NCI-H748 (cell line): ENCODE measurements around the gene RB1.
"Not testable (repeated sequence)": the region's sequence is repeated elsewhere in the genome, so short reads cannot be mapped to it uniquely, and the experiment has no call there.

Experiments
- DNase-seq: peaks from one replicate; lab custom pipeline; 2025; ENCODE audit not compliant: unreplicated experiment; lab: John Stamatoyannopoulos, UW

RB1 gene

DNA sequence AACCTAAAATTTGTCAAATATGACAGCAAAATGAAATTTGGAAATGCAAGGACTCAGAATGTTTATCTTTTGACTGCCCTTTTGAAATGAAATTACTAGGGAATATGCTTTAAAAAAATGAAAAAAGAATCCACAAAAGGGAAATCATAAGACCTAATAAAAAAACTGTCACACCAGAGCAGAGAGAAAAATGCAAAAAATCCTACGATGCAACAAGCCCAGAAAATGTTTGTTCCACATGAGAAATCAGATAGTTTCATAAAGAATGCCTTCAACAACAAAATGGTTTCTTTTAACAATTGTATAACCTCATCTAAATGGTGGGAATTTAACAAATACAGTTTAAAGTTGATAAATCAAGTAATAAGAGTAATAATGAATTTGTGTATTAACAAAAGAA lies 101.4 kb downstream of the RB1 start:
- DNase-seq: no peak

DNA sequence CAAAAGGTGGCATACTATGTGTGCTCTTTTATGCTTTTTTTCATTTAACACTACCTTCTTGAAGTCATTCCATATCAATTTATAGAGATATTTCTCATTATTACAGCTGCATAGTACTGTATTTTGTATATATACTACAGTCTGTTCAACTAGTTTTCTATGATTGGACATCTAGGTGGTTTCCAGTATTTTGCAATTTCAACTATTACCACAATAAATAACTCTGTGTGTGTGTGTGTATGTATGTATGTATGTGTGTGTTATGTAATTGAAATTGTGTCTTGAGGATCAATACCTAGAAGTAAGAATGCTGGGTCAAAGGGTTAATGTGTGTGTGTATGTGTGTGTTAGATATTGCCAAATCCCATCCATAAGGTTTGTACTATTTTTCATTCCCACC lies 102.3 kb downstream of the RB1 start:
- no peak for DNase-seq

DNA sequence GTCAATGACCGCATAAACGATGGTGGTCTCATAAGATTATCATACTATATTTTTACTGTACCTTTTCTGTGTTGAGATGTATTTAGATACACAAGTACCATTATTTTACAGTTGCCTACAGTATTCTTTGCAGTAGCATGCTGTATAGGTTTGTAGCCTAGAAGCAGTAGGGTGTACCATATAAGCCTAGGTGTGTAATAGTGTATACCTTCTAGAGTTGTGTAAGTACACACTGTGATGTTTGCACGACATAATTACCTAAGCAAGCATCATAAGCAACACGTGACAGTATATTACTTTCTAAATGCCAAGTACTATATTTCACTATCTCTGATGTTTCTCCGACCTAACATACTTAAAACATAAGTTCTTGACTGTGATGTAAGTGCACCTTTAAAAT lies 106.6 kb downstream of the RB1 start:
- DNase-seq: no peak

DNA sequence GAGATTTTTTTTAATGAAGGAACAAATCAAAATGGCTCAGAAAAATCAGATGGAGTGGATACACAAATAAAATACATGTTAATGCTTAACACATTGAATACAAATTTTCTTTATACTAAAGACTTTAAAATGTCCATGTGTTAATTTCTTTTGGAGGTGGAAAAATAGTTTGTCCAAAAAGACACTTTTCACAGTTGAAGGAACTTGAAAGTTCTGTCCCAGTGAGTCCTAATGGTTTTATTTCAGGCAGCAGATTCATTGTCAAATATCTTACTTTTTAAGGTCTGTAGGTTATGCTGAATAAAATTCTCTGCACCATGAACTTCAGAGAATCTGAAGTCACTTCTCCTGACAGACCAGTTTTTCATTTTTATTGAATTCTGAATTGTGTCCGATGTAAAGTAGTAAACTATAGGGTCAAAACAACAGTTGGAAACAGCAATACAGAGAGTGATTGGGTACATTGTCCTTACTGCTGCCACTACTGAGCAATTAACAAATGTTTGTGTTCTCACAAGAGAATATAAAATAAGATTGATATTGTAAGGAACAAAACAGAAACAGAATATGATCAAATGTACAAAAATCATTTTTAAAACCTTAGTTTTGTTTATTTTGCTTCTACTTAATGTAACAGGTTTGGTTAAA lies 107.7 kb downstream of the RB1 start:
- DNase-seq: no peak

DNA sequence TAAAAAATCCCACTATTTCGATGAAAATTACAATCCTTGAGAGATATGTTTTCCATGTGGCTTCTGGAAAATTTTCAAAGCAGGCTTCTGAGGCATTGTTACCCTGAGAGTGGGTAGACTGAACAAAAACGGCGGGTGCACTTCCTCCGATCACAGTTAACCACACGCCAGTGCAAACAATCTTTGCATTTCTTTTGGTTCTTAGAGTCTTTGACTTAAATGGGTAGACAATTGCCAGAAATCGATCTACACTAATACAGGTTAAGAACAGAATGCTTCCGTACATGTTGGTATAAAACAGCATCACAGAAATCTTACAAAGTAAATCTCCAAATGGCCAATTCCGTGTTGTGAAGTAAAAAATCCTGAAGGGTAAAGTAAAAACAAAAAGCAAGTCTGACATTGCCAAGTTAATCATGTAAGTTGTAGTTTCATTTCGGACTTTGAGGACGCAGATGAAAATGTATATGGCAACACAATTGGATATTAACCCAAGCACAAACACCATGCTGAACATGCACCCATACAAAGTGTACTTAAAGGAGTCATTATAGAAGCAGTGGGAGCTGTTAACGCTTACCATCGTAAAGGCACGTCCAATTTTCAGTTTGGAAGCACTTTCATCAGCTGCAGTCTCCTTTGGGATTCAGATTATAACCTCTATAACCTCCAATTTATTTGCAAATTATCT lies 108.4 kb downstream of the RB1 start:
- DNase-seq: no peak

DNA sequence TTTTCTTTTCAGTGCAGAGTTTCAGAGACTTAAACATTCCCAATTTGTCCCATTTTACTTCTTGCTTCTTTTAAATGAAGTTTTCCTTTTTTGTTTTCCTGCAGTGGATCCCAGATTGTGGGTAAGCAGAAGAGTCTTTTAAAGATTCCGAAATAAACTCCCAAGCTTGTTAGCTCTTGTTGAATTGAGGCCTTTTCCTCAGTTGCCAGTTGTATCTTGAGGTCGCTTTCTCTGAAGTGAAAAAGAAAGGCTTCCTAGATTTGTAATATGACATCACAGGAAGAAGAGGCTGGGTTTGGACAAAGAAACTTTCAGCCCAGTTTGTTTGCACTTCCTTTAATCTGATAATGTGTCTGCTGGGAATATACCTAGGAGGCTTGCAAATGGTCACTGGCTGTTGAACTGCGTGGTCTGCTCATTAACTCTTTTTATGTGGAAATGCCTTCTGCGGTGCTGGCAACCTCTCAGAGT lies 109.4 kb downstream of the RB1 start, which contains the start of gene LPAR6:
Gene LPAR6, minus strand, starts transcription at position 233 of the 471 bp plus-strand sequence. CDS start 690 bp downstream, outside the sequence.
- DNase-seq: peak; percentile 8

DNA sequence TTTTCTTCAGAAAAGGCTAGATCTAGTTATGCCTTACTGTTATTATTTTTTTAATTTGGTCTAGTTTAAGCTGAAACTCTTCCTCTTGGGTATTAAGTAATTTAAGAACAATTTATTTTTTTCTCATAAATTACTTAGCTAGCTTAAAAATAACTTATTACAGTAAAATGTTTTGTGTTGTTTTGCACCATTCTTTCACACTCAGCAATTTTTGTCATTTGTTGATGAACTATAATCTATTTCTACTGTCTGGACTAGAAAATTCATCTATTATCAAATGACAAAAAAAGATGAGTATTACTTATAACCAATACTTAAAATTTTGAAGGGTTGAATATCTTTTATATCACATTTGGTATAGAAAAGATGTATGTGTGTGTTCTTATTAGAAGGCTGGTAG lies 111.0 kb downstream of the RB1 start:
- no peak for DNase-seq

DNA sequence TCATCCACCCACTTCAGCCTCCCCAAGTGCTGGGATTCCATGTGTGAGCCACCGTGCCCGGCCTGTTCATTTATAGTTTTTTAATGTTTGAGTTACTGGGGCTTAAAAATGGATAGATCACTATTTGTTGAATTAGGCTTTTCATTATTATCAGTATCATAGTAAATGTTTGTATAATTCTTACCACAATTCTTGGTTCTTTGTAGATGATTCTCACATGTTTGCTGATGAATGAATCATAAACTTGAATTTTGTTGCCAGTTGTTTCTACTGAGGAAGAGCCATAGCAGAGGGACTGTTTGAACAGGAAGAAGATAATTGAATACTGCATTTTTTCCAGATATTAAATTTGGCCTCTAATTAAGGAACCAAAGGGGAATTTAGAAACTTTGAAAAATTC lies 112.0 kb downstream of the RB1 start:
- no peak for DNase-seq

DNA sequence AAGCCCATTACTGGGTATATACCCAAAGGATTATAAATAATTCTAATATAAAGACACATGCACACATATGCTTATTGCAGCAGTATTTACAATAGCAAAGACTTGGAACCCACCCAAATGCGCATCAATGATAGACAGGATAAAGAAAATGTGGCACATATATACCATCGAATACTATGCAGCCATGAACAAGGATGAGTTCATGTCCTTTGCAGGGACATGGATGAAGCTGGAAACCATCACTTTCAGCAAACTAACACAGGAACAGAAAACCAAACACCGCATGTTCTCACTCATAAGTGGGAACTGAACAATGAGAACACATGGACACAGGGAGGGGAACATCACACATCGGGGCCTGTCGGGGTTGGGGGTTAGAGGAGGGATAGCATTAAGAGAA lies 118.5 kb downstream of the RB1 start:
- DNase-seq: not testable (repeated sequence)

DNA sequence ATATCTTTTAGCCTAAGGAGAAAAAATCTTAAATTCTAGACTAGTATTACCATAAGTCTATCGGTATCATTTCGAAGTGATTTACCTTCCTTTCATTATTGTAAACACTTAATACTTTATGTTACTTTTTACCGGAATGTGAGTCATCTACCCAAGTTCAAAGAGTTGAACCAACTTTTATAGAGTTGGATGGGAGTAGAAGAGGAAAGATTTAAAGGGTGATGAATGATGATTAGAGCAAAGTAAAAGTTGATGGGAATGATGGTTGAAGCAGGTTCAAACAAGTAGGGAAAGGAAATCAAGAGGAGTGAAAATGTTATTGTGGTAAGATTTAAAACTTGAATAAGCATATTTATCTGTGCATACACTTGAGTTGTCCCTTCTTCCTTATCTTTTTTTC lies 120.7 kb downstream of the RB1 start:
- no peak for DNase-seq

DNA sequence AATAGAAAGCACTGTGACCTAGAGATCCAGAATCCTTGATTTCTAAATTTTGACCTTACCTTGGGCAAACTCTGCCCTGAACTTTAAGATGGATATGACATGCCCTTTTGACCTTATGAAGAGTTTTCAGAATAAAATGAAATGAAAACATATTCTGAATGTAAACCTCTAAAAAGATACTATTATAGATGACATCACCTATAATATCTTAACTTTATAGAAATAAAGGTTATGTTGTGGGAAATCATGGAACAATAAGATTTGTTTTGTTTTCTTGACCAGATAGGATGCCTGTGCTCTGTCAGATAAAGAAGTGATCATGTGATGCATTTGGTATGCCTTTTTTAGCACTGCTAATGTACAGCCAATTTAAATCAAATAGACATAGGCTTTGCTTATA lies 122.5 kb downstream of the RB1 start:
- DNase-seq: no peak

DNA sequence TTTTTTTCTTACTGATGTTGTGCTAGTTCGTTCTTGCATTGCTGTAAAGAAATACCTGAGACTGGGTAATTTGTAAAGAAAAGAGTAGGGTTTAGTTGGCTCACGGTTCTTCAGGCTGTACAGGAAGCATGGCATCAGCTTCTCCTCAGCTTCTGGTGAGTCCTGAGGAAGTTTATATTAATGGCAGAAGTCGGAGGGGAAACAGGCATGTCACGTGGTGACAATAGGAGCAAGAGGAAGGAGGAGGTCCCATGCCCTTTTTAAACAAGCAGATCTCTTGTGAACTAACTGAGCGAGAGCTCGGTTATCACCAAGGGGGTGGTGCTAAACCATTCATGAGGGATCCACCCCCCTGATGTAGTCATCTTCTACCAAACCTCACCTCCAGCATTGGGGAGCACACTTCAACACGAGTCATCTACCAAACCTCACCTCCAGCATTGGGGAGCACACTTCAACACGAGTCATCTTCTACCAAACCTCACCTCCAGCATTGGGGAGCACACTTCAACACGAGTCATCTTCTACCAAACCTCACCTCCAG lies 123.3 kb downstream of the RB1 start:
- DNase-seq: not testable (repeated sequence)

DNA sequence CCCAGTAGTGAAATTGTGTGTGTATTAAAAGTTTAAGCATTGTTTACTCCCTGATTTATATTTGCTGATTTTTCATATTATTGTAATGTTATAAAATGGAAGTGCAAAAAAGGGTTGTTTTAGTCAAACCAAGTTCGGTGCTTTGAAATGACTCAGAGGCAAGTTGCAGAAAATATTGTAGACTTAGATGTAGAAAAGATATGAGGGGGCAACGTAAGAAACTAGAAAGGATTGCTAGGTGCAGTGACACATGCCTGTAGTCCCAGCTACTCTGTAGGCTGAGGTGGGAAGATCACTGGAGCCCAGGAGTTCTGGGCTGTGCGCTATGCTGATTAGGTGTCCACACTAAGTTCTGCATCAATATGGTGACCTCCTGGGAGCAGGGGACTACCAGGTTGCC lies 125.5 kb downstream of the RB1 start:
- DNase-seq: no peak

DNA sequence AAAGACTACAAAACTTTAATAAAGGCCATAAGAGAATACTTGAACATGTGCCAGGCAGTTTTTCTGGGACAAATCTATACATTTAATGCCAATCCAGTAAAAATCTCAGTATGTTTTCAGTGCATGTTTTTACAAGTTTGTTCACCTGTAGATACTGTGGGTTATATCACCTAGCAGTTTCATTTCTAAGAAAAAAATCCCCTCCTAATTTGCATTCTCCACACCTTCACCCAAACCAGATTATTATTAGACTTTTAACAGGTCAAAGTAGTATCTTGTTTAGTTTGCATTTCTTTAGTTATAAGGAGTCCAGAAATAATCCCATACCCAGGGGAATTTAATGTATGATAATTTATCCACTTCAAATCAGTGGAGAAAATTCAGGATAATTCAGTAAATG lies 126.3 kb downstream of the RB1 start:
- DNase-seq: no peak

DNA sequence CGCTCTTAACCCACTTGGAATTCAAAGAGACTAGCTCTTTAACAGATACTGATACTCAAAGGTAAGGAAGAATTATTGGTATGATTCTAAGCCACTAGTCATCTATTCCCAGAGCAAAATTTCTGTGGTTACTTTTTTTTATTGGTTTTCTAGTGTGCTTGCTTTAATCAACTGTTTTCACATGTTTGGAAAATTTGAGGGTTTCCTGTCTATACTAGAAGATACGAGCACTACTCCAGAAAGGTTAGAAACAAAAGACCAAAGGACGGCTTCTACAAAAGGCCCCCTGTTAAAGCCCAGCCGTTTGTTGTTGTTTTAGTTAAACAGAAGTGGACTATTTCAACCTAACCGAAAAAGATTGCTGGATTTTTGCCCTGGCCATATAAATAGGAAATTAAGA lies 127.9 kb downstream of the RB1 start:
- no peak for DNase-seq

DNA sequence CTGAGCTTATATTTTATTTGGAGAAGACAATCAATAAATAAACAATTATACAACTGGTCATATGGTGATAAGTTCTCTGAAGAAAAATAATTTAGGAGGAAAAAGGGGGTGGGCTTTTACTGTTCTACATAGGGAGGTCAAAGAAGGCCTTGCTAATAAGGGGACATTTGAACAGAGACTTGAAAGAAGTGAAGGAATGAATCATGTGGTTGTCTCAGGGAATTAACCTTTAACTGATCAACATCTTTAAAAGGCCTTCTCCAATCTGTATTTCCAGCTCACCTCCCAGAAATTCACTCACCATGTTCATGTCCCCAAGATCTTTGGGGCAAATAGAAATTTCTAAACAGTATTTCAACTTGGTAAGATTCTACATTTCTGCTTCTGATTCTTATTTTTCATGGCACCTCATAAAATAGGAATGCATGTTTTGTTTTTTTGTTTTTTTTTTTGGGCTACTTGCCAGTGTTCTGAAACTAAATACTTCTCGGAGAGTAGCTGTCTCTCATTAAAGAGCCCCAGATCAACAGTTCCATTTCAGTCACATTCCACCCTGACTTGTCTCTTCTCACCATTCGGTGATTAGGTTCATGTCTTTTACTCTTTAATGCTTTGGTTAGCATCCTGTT lies 128.6 kb downstream of the RB1 start:
- no peak for DNase-seq

DNA sequence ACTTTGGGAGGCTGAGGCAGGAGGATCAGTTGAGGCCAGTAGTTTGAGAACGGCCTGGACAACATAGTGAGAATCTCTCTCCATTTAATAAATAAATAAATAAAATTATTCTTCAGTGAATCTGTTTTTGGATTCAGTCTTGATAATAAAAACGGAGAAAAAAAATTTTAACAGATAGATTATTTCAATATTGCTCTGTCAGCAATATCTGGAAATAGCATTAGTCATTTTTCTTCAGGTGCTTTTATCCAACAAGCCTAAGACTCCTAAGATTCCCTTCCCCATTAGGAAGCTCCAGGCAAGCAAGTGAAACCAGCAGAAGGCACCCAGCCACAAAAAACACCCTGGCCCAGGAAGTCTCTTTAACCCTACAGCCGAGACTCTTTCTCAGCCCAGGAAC lies 130.6 kb downstream of the RB1 start:
- no peak for DNase-seq

DNA sequence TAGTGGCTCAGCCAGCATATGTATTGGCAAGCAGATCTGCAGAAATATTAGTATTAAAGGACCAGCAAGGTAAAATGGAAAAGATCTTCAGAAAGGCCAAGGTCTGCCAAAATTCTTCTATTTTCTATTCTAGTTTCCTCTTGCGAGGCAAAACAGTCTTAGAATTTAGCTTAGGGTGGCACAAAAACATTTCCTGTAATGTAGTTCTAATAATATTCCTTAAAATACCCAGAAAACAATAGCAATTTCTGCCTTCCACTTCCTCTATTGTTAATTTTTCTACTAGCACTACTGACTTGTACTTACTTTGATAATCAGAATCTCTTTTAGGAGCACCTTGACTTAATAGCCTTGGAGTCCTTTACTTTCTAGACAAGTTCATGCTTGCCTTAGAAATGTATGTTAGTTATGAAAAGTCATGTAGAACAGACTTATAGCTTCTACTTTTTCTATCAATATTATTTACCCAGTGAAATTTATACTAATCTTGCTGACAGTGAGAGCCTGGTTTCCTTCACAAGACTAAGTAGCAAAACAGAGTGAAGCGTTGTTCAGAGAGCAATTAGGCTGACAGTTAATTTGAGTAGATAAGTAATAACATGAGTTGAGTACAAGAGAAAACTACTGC lies 133.2 kb downstream of the RB1 start:
- no peak for DNase-seq

DNA sequence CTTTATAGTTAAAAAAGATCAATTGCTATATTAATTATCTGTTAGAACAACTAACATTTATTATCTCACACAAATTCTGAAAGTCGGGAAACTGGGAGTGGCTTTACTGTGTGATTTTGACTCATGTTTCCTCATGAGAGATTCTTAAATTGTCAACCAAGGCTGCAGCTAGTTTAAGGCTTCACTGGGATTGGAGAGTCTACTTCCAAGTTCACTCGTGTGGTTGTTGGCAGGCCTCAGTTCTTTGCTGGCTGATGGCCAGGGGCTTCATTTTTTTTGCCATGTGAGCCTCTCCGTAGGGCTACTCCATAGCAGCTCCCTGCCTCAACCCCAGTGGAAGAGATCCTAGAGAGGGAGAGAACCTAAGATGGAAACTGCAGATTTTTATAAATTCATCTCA lies 133.8 kb downstream of the RB1 start:
- no peak for DNase-seq

DNA sequence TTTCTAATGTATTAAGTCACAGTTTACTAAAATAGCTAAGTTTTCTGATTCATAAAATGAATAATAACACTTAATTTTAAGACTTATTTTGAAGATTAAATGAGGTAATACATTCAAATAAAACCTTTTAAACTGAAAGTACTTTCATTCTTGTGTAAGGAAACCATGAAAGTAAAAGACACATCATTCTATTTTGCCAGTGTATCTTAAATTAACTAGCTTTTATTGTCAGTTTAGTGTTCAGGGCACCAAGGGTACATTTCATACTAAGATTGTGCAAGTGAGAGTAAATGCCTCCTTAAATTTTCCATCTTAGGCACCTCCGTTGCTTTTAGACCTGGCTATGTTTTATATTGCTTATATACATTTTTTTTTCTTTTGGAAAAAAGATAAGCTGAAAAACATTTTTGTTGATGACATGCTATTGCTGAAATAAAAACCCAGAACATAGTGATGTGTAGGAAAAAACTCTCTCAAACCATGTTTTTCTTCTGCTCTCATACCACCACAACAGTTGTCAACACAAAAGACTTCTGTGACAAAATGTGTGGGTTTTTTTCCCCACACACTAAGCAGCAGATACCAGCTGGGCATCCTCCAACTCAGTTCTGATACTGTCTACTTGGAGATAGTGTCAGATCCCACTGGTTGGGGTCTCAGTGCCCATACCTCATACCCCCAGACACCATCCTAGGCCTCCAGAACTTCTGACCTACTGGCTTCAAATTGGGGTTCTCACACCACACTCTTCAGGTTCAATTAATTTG lies 140.1 kb downstream of the RB1 start:
- DNase-seq: no peak

DNA sequence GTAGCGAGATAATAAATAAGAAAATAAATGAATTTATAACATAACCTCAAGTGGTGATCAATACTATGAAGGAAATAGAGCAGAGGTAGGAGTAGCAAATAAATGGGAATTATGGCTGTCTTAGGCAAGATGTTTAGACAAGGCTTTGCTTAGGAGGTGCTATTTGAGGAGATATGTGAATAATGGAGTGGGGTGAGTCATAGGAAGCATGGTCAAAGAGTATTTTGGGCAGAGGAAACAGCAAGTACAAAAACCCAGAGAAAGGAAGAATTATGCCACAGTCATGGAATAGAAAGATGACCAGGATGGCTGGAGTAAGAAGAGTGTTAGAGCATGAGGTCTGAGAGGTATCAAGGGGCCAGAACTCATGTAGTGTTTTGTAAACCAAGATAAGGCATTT lies 142.9 kb downstream of the RB1 start:
- no peak for DNase-seq
